Astrocyte (in vitro differentiated cells and primary cell): ENCODE results near the gene EPS8L3. TPM values are rescaled to one million over a fixed set of nuclear protein-coding genes. Genes with fewer than 3 reads are reported as not detected.

Experiments
- DNase-seq: peaks from one replicate; pipeline ENCODE4 v3.0.0-alpha.2; 2010; ENCODE audit warnings: low read depth
- FAIRE-seq: peaks from 2 replicates; lab custom pipeline; 2011; peaks lifted over from hg19 to GRCh38; lab: Jason Lieb, UNC
- H2AFZ ChIP-seq: 2 replicates; pipeline ENCODE4 v1.6.0; 2012; ENCODE audit warnings: low read depth, low read length, inconsistent platforms
- H3K27ac ChIP-seq: 2 replicates; pipeline ENCODE4 v1.5.1; 2011; ENCODE audit warnings: low read depth, low read length, inconsistent platforms
- H3K27me3 ChIP-seq: 2 replicates; pipeline ENCODE4 v1.6.0; 2011; ENCODE audit warnings: low read length, inconsistent platforms; ENCODE audit not compliant: insufficient read depth
- H3K36me3 ChIP-seq: 2 replicates; pipeline ENCODE4 v1.5.1; 2011; ENCODE audit warnings: low read length, inconsistent platforms; ENCODE audit not compliant: insufficient read depth
- H3K4me1 ChIP-seq: 2 replicates; pipeline ENCODE4 v1.5.1; 2011; ENCODE audit warnings: low read length, inconsistent platforms; ENCODE audit not compliant: insufficient read depth
- H3K4me2 ChIP-seq: 2 replicates; pipeline ENCODE4 v1.6.0; 2012; ENCODE audit warnings: low read length, inconsistent platforms
- H3K4me3 ChIP-seq: 2 replicates; pipeline ENCODE4 v1.5.1; 2011; ENCODE audit warnings: low read depth, mild to moderate bottlenecking, low read length, inconsistent platforms; ENCODE audit not compliant: insufficient read depth
- H3K79me2 ChIP-seq: 2 replicates; pipeline ENCODE4 v1.6.0; 2012; ENCODE audit warnings: mild to moderate bottlenecking, low read length, inconsistent platforms; ENCODE audit not compliant: insufficient read depth
- H3K9ac ChIP-seq: 2 replicates; pipeline ENCODE4 v1.6.0; 2012; ENCODE audit warnings: mild to moderate bottlenecking, low read length, inconsistent platforms
- H3K9me3 ChIP-seq: 2 replicates; pipeline ENCODE4 v1.5.1; 2012; ENCODE audit warnings: low read depth, mild to moderate bottlenecking, low read length, inconsistent platforms; ENCODE audit not compliant: insufficient read depth
- H4K20me1 ChIP-seq: 2 replicates; pipeline ENCODE4 v1.6.0; 2012; ENCODE audit warnings: low read length, inconsistent platforms; ENCODE audit not compliant: insufficient read depth
- H3K27ac Mint-ChIP-seq: one replicate; pipeline ENCODE4 v1.8.0; 2021; ENCODE audit warnings: mild to moderate bottlenecking, mixed read lengths; ENCODE audit not compliant: unreplicated experiment
- H3K27me3 Mint-ChIP-seq: one replicate; pipeline ENCODE4 v1.8.0; 2021; ENCODE audit warnings: low read depth, mixed read lengths; ENCODE audit not compliant: unreplicated experiment
- H3K36me3 Mint-ChIP-seq: one replicate; pipeline ENCODE4 v1.8.0; 2021; ENCODE audit warnings: low read depth, mixed read lengths; ENCODE audit not compliant: unreplicated experiment
- H3K4me1 Mint-ChIP-seq: one replicate; pipeline ENCODE4 v1.8.0; 2021; ENCODE audit warnings: low read depth, mixed read lengths; ENCODE audit not compliant: unreplicated experiment
- H3K4me3 Mint-ChIP-seq: one replicate; pipeline ENCODE4 v1.8.0; 2021; ENCODE audit warnings: mild to moderate bottlenecking, moderate library complexity, mixed read lengths; ENCODE audit not compliant: unreplicated experiment
- H3K9me3 Mint-ChIP-seq: one replicate; pipeline ENCODE4 v1.8.0; 2021; ENCODE audit warnings: mild to moderate bottlenecking, mixed read lengths; ENCODE audit not compliant: unreplicated experiment
- CTCF ChIP-seq: IDR thresholded peaks from 2 replicates; pipeline ENCODE4 v1.5.1; 2011; ENCODE audit warnings: low read depth, mild to moderate bottlenecking, inconsistent platforms, low read length, moderate library complexity; ENCODE audit not compliant: insufficient read depth
- EZH2 ChIP-seq: IDR thresholded peaks from 2 replicates; pipeline ENCODE4 v1.6.1; 2012; ENCODE audit warnings: mild to moderate bottlenecking, low read length, inconsistent platforms; ENCODE audit not compliant: insufficient read depth
- total RNA-seq: library from RNA; stranded (reverse); gene quantifications from 2 replicates; pipeline ENCODE4 v1.2.1, GENCODE V29; 2021

Gene EPS8L3
- total RNA-seq, 1 donor from 2014 or later = not detected

GRCh38 chr1:109790735-109791494 is 27.2 kb upstream of the EPS8L3 start:
- no peaks in the 10 kb centered on the region for H3K27me3 ChIP-seq
- DNase-seq (peak; percentile 50), FAIRE-seq (no peak)
- no peak overlapping the region for H3K9ac ChIP-seq
- Mint-ChIP-seq H3K36me3 (no peaks in the 10 kb centered on the region), H3K4me3 (peak overlapping the region; percentile 27), H3K4me1 (peaks cover 43% of the 10 kb centered on the region), H3K9me3 (no peaks in the 10 kb centered on the region), H3K27ac (peak overlapping the region; percentile 18), H3K27me3 (peaks cover 3% of the 10 kb centered on the region)
- H4K20me1 ChIP-seq = no peaks in the 10 kb centered on the region
- no peak overlapping the region for H3K27ac ChIP-seq
- H3K9me3 ChIP-seq = no peaks in the 10 kb centered on the region
- H3K36me3 ChIP-seq = no peaks in the 10 kb centered on the region
- H3K79me2 ChIP-seq = no peaks in the 10 kb centered on the region
- H3K4me3 ChIP-seq = no peak overlapping the region
- TF ChIP-seq EZH2 (no peak), CTCF (no peak)
- H2AFZ ChIP-seq = peak overlapping the region; percentile 16
- H3K4me2 ChIP-seq = no peak overlapping the region
- peaks cover 38% of the 10 kb centered on the region for H3K4me1 ChIP-seq

DNA sequence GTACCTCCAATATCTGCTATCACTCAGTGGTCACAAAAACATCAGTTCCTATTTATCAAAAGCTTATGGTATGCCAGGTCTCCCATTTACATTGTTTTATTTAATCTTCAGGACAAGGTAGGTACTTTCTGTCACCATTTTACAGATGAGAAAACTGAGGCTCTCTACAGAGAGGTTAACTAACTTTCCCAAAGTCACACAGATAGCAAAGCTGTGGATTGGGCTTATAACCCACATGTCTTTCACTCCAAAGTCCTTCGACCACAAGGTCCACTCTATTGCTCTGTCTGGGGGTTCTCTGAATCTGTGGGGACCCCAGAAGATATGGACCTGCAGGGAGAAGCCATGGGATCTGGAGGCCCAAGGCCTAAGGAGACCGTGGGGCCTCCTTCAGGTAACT is 26.6 kb upstream of the EPS8L3 start:
- H3K27me3 ChIP-seq = no peaks in the 10 kb centered on the region
- FAIRE-seq = no peak
- Mint-ChIP-seq H3K36me3 (no peaks in the 10 kb centered on the region), H3K27me3 (peaks cover 8% of the 10 kb centered on the region), H3K27ac (no peak overlapping the region), H3K4me3 (no peak overlapping the region), H3K4me1 (peaks cover 43% of the 10 kb centered on the region), H3K9me3 (no peaks in the 10 kb centered on the region)
- DNase-seq = no peak
- H3K4me2 ChIP-seq = no peak overlapping the region
- no peak overlapping the region for H2AFZ ChIP-seq
- no peak overlapping the region for H3K4me3 ChIP-seq
- peaks cover 38% of the 10 kb centered on the region for H3K4me1 ChIP-seq
- H3K9ac ChIP-seq = no peak overlapping the region
- H3K79me2 ChIP-seq = no peaks in the 10 kb centered on the region
- no peaks in the 10 kb centered on the region for H3K9me3 ChIP-seq
- no peaks in the 10 kb centered on the region for H4K20me1 ChIP-seq
- TF ChIP-seq EZH2 = no peak
- TF ChIP-seq CTCF = no peak
- no peaks in the 10 kb centered on the region for H3K36me3 ChIP-seq
- H3K27ac ChIP-seq = no peak overlapping the region

DNA sequence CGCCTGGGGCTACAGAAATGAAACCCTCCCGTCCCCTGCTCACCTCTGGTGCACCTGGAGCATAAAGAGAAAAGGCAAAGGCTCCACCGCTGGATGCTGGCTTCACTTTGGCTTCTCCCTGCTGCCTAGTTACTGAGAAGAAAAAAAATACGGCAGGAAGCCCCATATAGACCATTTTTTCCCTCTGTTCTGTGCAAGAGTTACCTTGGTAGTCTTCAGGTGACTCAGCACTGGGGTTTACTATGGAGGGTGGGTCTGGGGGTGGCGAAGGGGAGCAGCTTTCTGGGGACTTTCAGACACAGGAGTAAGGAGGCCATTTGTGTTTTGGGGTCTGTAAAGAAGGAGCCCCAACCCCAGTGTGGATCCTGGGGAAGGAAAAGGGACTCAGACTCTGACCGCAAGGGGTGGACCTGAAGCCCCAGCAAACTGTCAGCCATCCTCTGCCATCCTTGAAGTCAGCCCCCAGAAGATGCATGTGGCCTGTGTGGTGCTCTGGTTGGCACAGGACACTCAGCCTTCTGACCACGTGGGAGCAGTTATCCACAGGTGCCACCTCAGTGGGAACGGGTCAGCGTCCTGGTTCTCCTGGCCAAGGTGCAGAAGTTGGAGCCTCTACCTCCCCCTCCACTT is 25.9 kb upstream of the EPS8L3 start:
- no peaks in the 10 kb centered on the region for H3K36me3 ChIP-seq
- no peak overlapping the region for H3K4me2 ChIP-seq
- Mint-ChIP-seq H3K27ac (peak overlapping the region; percentile 19), H3K9me3 (no peaks in the 10 kb centered on the region), H3K27me3 (peaks cover 14% of the 10 kb centered on the region), H3K4me3 (no peak overlapping the region), H3K36me3 (no peaks in the 10 kb centered on the region), H3K4me1 (peaks cover 44% of the 10 kb centered on the region)
- H3K9me3 ChIP-seq = no peaks in the 10 kb centered on the region
- no peaks in the 10 kb centered on the region for H3K79me2 ChIP-seq
- TF ChIP-seq EZH2 = no peak
- TF ChIP-seq CTCF = no peak
- peaks cover 38% of the 10 kb centered on the region for H3K4me1 ChIP-seq
- FAIRE-seq = no peak
- no peak for DNase-seq
- no peak overlapping the region for H3K4me3 ChIP-seq
- H3K27ac ChIP-seq = no peak overlapping the region
- no peak overlapping the region for H3K9ac ChIP-seq
- no peaks in the 10 kb centered on the region for H4K20me1 ChIP-seq
- H3K27me3 ChIP-seq = no peaks in the 10 kb centered on the region
- H2AFZ ChIP-seq = no peak overlapping the region
